Activated naive CD8-positive, alpha-beta T cell treated with anti-CD3 and anti-CD28 coated beads, Interleukin-2, amount 50 U/mL, for 16 hours (primary cell): ENCODE results near the gene SETMAR.
"Not testable (repeated sequence)": the region's sequence is repeated elsewhere in the genome, so short reads cannot be mapped to it uniquely, and the experiment has no call there.

Experiments
- DNase-seq: peaks from one replicate; pipeline ENCODE4 v3.0.0-alpha.2; 2020; ENCODE audit warnings: low read depth, low spot score

SETMAR gene

DNA sequence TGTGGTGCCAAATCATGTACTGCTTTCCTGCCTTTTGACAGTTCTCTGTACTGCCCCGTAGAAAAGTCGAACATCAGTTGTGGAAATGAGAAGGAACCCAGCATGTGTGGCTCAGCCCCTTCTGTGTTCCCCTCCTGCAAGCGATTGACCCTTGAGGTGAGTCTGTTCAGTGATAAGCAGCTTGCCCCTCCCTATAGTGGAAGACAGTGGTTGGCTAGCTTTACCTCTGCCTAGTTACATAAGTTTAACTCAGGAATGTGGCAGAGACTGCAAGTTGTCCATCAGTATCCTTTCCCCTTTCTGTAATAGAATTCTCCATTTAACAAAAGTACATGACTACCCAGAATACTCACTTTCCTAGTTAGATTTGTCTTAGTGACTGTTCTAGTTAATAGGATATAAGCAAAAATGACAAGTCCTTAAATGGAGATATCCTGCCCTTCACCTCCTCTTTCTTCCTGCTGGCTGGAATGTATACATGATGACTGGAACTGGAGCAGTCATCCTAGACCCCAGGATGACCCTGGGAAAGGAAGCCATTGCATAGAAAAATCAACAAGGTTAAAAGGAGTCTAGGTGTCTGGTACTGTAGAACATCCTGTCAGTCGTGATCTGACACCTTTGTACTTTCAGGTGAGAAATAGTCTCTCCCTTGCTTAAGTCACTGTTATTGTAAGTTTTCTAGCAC is 10.6 kb downstream of the SETMAR start:
- DNase-seq: no peak

GRCh38 chr3:4314688-4315087 is 11.5 kb downstream of the SETMAR start:
- no peak for DNase-seq

DNA sequence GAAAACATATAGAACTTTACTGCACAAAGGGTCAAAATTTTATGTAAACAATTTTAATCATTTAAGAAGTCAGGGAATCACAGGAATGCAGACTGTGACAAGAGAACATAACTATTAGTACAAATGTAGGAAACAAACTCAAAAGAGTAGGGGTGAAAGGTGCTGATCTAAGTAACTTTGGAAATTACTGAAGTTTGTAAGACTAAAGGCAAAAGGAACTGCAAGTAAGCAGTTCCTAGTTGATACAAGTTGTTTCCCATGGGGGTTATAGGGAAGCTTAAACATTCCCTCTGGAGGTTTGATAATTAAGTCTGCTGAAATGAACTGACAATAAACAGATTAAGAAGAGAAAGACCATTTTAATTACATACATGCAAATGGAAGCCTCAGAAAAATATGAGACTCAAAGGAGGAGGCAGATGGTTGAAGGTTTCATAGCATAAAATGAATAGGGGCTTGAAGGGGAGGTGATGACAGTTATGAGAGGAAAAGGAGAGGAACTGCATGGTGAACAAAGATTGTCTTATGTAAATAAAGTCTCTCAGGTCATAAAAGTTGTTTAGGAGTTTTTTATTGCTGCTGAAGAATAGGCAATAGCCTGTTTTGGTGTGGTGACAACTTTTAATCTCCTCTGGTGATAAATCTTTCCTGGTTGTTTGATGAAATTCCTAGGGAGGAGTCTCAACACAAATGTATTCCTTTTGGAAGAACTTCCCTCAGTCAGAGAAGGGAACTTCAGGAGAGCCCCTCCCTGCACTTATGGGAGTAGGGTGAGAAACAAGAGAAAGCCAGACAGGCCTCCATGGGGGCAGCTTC is 17.1 kb downstream of the SETMAR start:
- DNase-seq: no peak

- no peak for DNase-seq
These were observed 18.6 kb downstream of the SETMAR start for GRCh38 chr3:4321732-4322131.

DNA sequence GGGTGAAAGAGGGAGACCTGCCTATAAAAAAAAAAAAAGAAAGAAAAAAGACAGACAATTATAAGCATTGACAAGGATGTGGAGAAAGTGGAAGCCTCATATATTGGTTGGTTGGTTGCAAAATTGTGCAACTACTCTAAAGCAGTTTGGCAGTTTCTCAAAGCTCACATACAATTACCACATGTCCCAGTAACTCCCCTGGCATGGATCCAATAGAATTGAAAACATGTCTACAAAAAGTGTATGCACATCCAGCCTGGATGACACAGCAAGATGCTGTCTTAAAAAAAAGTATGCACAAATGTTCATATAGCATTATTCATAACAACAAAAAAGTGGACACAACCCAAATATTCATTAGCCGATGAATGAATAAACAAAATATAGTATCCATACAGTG is 19.5 kb downstream of the SETMAR start:
- no peak for DNase-seq

DNA sequence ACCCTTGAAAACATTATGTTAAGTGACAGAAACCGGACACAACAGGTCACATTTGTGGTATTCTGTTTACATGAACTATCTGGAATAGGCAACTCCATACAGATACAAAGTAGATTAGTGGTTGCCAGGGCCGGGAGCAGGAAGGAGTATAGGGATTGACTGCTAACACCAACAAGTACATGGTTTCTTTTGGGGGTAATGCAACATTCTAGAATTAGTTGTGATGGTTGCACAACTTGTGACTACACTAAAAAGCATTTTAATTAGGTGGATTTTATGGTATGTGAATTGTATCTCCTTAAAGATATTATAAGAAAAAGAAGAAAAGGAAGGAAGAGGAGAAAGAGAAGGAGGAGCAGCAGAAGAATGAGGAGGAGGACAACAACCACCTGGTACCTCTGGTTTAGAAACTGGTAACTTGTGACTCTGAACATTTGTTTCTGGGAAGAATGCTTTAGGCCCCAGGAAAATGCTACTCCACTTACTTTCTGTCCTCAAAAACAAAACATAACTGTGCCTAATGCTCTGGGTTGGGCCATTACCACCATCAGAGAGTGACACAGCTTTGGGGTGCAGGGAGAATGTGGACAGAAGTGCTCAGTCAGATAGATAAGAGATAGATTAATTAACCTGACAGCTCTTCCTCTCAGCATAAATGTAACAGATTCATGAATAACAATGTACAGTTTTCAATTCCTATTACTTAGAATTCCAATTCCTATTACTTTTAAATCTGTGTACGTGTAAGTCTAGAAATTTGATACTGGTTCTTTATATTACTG is 20.3 kb downstream of the SETMAR start:
- no peak for DNase-seq

DNA sequence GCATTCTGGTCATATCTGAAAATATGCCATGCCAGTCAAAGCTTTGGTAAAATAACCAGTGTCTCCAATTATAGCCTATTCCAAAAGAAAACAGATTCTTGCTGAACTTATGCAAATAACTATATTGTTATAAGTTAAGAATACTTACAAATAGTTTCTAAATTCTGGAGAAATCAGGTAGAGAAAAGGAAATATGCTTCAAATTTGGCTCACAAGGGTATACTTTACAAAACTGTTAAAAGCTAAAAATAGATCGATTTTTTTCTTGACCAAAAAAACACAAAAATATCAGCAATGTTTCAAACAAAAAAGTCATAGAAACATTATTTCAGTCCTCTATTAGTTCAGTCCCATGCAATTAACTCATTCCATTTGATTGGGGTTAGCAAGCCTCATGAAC is 23.7 kb downstream of the SETMAR start:
- DNase-seq: no peak

- DNase-seq: not testable (repeated sequence)
These were observed 26.6 kb downstream of the SETMAR start for GRCh38 chr3:4329806-4330205.

- no peak for DNase-seq
These were observed 28.9 kb downstream of the SETMAR start for GRCh38 chr3:4332111-4332510.

GRCh38 chr3:4332574-4332973 is 29.4 kb downstream of the SETMAR start:
- no peak for DNase-seq

DNA sequence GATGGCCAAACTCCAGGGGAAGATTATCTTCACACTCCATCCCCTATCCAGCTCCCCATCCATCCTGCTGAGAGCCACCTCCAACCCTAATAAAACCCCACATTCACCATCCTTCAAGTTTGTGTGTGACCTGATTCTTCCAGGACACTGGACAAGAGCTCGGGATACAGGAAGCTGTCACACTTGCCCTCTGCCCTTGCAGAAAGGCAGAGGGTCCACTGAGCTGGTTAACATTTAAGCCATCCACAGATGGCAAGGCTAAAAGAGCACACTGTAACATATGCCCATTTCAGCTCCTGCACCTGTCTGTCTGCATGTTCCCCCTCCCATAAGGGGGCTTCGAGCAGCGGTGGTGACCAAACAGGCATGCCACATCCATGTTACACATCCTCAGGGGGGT is 29.8 kb downstream of the SETMAR start:
- no peak for DNase-seq

DNA sequence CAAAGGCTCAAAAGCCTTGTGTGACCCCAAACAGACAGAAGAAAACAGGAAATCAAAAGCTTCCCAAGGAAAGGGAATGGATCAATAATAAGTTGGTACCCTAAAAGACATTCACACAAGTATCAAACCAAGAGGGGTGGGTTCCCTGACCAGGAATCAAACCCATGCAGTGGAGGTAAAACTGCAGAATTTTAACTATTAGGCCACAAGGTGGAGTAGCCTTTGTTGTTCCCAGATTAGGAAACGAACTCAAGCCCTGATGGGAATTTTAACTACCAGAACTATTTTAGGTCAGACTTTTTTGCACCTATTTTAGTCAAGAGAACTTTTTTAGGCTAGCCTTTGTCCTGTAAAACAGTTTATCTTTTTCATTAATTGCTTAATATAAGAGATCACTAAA is 31.4 kb downstream of the SETMAR start:
- no peak for DNase-seq

- no peak for DNase-seq
These were observed 32.8 kb downstream of the SETMAR start for GRCh38 chr3:4335840-4336562.

- no peak for DNase-seq
These were observed 33.8 kb downstream of the SETMAR start for GRCh38 chr3:4336850-4337546.

DNA sequence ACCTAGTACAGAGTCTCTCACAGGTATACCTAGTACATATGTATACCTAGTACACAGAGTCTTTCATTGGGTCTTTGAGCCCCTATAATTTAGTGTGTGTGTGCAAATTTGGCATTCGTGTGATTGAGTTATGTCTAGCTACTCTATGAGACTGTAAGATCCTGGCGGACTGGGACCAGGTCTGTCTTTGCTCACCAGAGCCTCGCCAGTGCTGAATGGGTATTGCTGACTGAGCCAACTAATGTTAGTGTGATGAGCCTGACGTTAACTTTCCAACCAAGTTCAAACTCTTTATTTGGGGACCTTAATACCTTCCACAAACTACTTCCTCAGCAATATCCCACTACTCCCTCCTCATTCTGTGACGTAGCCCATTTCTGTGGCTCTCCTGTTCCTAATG is 35.6 kb downstream of the SETMAR start:
- no peak for DNase-seq

DNA sequence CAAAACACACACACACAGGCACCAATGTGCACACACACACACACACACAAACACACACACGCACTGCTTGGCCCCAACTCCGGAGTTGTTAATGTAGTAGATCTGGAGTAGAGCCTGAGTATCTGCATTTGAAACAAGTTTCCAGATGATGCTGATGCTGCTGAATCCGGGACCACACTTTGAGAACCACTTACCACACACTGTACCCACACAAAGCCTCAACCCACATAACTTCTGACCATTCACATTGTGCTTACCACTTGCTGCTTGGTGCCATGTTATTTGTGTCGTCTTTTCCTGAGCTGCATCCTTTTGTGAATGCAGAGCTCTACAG is 36.9 kb downstream of the SETMAR start:
- no peak for DNase-seq

DNA sequence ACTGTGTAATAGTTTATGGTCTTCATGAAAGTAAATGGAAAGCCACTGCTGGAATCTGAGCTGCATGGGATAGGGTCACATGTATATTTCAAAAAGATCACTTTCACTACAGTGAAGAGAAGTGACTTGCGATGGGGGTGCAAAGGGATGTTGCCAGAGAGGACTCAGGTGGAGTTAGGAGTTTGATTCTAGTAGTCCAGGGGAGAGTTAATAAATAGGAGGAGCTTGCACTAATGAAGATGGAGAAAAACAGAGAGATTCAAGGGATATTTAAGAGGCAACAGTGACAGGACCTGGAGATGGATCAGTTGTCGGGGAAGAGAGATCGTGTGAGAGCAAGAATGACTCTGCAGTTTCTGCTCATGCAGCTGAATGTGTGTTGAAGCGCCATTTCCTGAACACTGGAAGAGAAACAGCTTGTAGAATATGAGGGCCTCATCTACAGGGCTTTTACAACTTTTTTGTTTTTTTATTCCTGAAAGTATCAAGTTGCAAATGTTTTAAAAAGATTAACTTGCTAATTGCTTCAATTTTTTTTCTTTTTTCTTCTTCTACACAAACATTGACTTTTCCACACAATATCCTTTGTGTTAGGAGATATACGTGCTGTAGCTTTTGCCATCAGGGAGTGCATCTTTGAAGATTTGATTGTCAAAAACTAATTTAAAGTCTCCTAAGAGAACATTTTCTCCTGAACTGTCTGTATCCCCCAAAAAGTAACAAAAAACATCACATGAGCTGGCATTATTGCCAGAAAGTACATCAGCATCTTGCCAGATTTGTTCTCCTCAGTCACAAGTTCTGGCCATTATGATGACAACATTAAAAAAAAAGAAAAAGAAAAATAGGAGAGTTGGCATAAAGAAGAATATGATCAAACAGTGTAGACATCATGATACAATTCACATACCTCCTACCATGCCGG is 37.5 kb downstream of the SETMAR start:
- DNase-seq: no peak

DNA sequence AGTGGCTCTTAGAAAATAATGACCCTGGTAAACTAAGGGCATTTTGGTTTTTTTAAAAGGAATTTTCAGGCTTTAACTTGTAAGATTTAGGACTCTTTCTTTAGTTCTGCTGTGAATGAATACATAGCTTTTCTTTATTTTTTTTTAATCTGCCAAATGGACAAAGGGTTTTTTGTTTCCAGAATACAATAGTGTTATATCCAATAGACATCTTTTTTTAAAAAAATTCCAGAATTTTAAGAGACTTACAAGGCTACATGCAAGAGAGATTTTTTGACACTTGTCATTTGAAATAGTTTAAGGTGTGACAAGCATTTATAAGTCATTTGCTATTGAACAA is 38.1 kb downstream of the SETMAR start:
- no peak for DNase-seq

DNA sequence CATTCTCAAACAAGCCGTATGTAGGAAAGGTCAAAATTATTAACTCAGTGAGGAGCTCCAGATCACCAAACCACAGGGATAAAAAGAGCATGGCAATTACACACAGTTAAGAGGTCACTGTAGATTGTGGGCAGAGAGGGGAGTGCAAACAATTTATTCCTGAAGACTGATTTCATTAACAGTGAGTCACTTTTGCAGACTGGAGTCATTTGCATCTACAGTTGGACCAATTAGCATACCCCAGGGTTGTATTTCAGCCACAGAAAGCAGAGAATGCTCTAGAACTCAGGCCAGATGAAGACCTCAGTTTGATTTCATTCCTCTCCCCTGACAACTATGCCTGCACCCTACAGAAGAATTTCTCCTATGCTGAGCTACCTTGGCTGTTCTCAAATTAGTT is 40.1 kb downstream of the SETMAR start:
- no peak for DNase-seq

DNA sequence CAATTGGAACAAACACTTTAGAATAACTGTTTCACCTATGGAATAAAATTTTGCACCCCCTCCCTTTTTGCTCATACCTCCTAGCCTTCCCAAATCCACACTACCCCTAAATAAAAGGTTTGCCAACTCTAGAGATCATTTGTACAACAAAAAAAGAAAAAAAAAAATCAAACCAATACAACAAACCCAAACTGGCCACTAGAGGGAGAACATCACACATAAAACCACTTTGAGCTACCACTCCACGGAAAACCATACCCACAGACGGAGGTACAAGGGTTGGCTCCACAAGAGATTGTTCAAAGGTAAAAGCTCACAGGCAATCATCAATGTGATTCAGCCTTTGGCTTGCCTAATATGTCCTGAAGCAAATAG is 47.6 kb downstream of the SETMAR start:
- no peak for DNase-seq
